Panc1 (cell line): ENCODE measurements around the gene ZBTB7B.

Experiments used
- CTCF ChIP-seq: fragments of 450-650 bp; IDR thresholded peaks from 2 replicates; pipeline ENCODE4 v1.5.1; 2017; ENCODE audit warnings: mild to moderate bottlenecking
- POLR2AphosphoS5 ChIP-seq: IDR thresholded peaks from 2 replicates; pipeline ENCODE4 v1.6.1; 2012; ENCODE audit warnings: mild to moderate bottlenecking, low read depth, low read length, moderate library complexity
- REST ChIP-seq, 2 experiments: IDR thresholded peaks; 2 replicates each; pipeline ENCODE4 v1.6.1; 2011 to 2012; ENCODE audit warnings: low read depth in 2 of 2, control low read depth in 1 of 2, low read length in 1 of 2, mild to moderate bottlenecking in 1 of 2, moderate library complexity in 1 of 2; ENCODE audit not compliant: insufficient read depth in 1 of 2
- SIN3A ChIP-seq: IDR thresholded peaks from 2 replicates; pipeline ENCODE4 v1.6.1; 2012; ENCODE audit warnings: low read depth, mild to moderate bottlenecking, low read length, moderate library complexity, borderline replicate concordance; ENCODE audit not compliant: insufficient read depth
- TCF7L2 ChIP-seq: IDR thresholded peaks from 2 replicates; pipeline ENCODE4 v1.6.1; 2011; ENCODE audit warnings: mild to moderate bottlenecking, low read depth, low read length, inconsistent platforms

GRCh38 chr1:155062151-155062686 lies 59.6 kb downstream of the ZBTB7B start:
- no peak for TF ChIP-seq CTCF
- TF ChIP-seq POLR2AphosphoS5: no peak
- TF ChIP-seq REST (IDR thresholded peaks at IDR 0.05; ENCODE audit: insufficient read depth in 1 of 2, low read depth in 2 of 2, low read length in 1 of 2): no peak
- no peak for TF ChIP-seq TCF7L2
- TF ChIP-seq SIN3A: no peak
